Activated T-cell treated with anti-CD3 and anti-CD28 coated beads, Interleukin-2, amount 50 U/mL, for 24 hours (primary cell): Measurements from ENCODE around the gene MTURN.
"Not testable (repeated sequence)": the region's sequence is repeated elsewhere in the genome, so short reads cannot be mapped to it uniquely, and the experiment has no call there.

Source experiments
- DNase-seq: peaks from one replicate; pipeline ENCODE4 v3.0.0-alpha.2; 2020
- H3K27ac Mint-ChIP-seq: 2 replicates; pipeline ENCODE4 v1.8.0; 2020; ENCODE audit warnings: mild to moderate bottlenecking, mixed read lengths
- H3K27me3 Mint-ChIP-seq: 2 replicates; pipeline ENCODE4 v1.8.0; 2020; ENCODE audit warnings: mixed read lengths
- H3K36me3 Mint-ChIP-seq: 2 replicates; pipeline ENCODE4 v1.8.0; 2020; ENCODE audit warnings: low read depth, mixed read lengths
- H3K4me1 Mint-ChIP-seq: 2 replicates; pipeline ENCODE4 v1.8.0; 2020; ENCODE audit warnings: low read depth, mixed read lengths
- H3K4me3 Mint-ChIP-seq: 2 replicates; pipeline ENCODE4 v1.8.0; 2020; ENCODE audit warnings: mild to moderate bottlenecking, moderate library complexity, mixed read lengths
- H3K9me3 Mint-ChIP-seq: 2 replicates; pipeline ENCODE4 v1.8.0; 2020; ENCODE audit warnings: mixed read lengths

The MTURN gene

DNA sequence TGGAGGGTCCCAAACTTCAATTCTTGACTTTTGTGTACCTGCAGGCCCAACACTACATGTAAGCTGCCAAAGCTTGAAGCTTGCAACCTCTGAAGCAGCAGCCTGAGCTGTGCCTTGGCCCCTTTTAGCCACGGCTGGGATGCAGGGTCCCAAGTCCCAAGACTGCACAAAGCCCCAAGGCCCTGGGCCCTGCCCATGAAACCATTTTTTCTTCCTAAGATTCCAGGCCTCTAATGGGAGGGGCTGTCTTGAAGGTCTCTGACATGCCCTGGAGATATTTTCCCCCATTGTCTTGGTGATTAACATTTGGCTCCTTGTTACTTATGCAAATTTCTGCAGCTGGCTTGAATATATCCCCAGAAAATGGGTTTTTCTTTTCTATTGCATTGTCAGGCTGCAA lies 52.7 kb downstream of the MTURN start:
- Mint-ChIP-seq H3K27me3 (no peaks in the 10 kb centered on the region), H3K9me3 (peaks cover 14% of the 10 kb centered on the region), H3K4me1 (no peaks in the 10 kb centered on the region), H3K27ac (no peak overlapping the region), H3K4me3 (no peak overlapping the region), H3K36me3 (no peaks in the 10 kb centered on the region)
- DNase-seq: no peak

DNA sequence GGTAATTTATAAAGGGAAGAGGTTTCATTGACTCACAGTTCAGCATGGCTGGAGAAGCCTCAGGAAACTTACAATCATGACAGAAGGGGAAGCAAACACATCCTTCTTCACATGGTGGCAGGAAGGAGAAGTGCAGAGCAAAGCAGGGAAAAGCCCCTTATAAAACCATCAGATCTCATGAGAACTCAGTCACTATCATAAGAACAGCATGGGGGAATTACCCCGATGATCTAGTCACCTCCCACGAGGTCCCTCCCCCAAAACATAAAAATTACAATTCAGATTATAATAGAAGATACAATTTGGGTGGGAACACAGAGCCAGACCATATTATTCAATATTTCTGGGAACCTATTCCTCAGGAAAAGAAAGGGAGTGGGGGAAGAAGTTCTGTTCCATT lies 53.6 kb downstream of the MTURN start:
- peaks cover 14% of the 10 kb centered on the region for H3K9me3 Mint-ChIP-seq
- H3K4me1 Mint-ChIP-seq, H3K27ac Mint-ChIP-seq, DNase-seq, H3K27me3 Mint-ChIP-seq, H3K4me3 Mint-ChIP-seq, H3K36me3 Mint-ChIP-seq: not testable (repeated sequence)

DNA sequence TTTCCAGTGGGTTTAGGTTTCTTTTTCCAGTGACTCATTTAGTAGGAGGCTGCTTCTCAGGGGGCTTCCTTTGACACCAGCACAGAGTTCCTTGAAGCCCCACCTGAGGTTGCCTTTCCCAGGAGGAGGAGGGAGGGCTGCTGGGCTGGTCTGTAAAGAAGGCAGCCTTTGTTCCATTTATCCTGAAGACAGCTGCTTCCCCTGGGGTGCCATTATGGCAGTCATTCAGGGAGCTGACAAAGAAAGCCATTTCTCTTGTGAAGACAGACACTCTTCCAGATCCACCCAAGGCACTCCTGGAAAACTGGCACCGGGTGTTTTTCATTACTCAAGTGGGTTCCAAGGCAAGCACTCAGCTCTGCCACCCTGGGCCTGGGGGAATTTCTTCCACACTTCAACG lies 54.0 kb downstream of the MTURN start:
- H3K36me3 Mint-ChIP-seq: no peaks in the 10 kb centered on the region

DNA sequence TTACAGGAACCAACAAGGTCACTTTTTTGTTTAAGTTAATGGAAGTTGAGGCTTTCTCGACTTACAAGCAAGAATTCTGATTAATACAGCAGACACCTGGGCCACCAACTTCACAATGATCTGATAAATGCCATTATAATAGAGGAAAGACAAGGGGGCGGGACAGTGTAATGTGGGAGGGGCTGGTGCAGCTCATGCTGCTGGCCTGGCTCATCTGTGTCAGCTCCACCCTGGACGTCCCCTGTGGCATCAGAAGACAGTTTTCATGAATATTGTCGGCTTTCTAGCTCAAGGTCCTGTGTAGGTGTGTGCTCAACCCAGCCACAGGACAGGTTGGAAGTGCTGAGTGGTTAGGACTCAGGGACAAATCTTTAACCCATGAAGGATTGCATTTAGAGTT lies 57.0 kb downstream of the MTURN start:
- no peak for DNase-seq
- Mint-ChIP-seq H3K27me3 (no peaks in the 10 kb centered on the region), H3K4me3 (no peak overlapping the region), H3K36me3 (peaks cover 4% of the 10 kb centered on the region), H3K9me3 (peaks cover 23% of the 10 kb centered on the region), H3K27ac (no peak overlapping the region), H3K4me1 (no peaks in the 10 kb centered on the region)

More for the DNA sequence above, 54.0 kb downstream of the MTURN start:
- peaks cover 14% of the 10 kb centered on the region for H3K9me3 Mint-ChIP-seq
- no peak for DNase-seq
- no peak overlapping the region for H3K27ac Mint-ChIP-seq
- no peaks in the 10 kb centered on the region for H3K27me3 Mint-ChIP-seq
- no peaks in the 10 kb centered on the region for H3K4me1 Mint-ChIP-seq
- no peak overlapping the region for H3K4me3 Mint-ChIP-seq

DNA sequence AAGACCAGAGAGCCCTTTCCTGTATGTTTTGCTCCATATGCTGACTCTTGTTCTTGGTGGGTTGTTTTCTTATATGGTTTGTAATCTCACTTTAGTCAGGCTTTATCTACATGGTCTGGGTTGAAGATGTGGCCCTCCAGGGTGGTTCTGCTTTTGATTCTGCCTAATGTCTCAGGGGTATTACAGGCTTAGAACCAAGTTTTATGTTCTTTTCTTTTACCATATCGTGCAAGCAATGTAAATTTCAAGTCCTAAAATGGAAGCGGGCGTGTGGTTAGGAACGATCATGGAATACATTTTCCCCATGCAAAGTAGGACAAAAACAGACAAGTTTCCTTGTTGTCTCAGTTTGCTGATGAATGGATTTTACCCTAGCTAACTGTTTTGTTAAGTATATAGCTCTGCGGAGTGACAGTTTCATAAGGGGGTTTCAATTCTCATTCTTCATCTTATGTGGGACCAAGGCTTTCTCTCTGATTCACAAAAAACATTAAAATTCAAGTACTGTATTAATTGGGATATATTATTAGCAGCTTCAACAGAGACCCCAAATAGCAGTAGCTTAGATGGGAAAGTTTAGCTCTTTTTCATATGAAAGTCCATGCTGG lies 58.7 kb downstream of the MTURN start:
- Mint-ChIP-seq H3K9me3 (peaks cover 17% of the 10 kb centered on the region), H3K27me3 (no peaks in the 10 kb centered on the region), H3K36me3 (peaks cover 4% of the 10 kb centered on the region), H3K27ac (no peak overlapping the region), H3K4me1 (no peaks in the 10 kb centered on the region), H3K4me3 (no peak overlapping the region)
- no peak for DNase-seq

DNA sequence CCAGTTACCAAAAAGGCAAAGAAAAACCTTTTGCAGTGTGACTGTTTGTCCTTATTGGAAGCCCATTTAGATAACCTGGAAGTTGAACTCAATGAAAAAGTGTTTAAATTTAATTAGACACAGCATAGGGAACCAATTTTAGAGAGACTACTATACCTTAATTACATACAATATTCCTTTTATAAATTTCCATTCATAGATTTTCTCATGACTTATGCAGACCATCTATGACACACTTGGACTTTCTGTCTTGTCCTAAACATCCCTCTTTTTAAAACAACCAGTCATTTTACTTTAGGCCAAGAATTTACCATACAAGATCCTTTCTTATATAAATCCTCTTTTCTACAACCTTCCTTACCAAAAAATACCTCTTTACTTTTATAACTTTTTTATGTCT lies 61.6 kb downstream of the MTURN start:
- DNase-seq: no peak
- Mint-ChIP-seq H3K27ac (no peak overlapping the region), H3K4me3 (no peak overlapping the region), H3K27me3 (no peaks in the 10 kb centered on the region), H3K9me3 (peaks cover 17% of the 10 kb centered on the region), H3K36me3 (peaks cover 4% of the 10 kb centered on the region), H3K4me1 (no peaks in the 10 kb centered on the region)

DNA sequence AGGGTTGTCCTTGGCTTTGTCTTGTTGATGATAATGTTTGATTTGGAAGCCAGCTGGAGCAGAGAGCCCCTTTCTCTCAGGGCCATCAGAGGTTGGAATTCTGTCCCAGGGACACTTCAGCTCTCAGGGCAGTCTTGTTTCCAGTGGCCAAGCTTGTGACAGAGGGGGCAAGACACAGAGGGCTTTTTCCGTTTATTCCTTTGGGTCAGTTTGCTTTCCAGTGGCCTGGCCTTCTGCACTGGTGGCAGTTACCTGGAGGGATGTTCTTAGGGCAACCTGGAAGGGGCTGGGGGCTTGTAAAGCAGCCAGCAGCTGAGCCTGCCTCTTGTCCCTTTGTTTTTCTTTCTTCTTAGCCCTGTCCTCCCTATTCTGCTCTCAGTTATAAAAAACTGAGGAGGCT lies 62.7 kb downstream of the MTURN start:
- Mint-ChIP-seq H3K9me3 (peaks cover 17% of the 10 kb centered on the region), H3K27ac (no peak overlapping the region), H3K4me1 (no peaks in the 10 kb centered on the region), H3K36me3 (peaks cover 4% of the 10 kb centered on the region), H3K27me3 (no peaks in the 10 kb centered on the region), H3K4me3 (no peak overlapping the region)
- DNase-seq: no peak

DNA sequence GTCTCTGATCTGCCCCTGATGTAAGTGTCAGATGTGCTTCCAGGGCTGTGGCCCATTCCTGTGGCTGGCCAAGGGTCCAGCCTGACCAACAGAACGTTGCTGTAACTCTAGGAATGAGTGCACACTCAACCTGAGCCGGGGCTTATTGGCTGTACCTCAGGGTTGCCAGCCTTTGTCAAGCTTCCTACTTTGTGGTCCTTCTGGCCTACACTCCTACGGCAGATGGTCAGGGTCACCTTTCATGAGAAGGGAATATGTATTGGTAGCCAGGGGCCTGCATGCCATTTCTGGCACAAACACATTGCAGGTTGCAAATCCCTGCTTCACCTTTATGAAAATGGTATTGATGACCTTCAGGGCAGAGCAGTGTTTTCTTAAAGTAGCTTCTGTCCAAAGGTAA lies 64.5 kb downstream of the MTURN start:
- Mint-ChIP-seq H3K27ac (no peak overlapping the region), H3K4me3 (no peak overlapping the region)

DNA sequence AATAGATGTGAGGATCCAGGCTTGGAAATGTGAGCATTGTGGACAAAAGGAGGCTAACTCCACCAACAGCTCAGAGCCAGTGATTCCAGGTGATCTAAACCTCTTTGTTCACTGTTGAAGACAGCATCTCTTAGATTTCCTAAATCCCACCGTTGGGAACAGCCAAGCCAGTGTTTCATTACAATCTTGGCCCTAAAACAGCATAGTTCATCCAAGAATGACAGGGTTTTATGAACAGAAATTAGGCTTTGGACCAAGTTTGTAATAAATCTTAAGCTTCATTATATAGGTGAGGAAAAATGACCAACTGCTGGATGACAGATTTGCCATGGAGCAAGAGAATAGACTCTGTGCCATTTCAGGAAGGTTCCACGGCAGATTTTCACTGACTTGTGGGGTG lies 65.8 kb downstream of the MTURN start:
- Mint-ChIP-seq H3K9me3 (peaks cover 9% of the 10 kb centered on the region), H3K36me3 (peaks cover under 1% of the 10 kb centered on the region), H3K27me3 (no peaks in the 10 kb centered on the region), H3K4me1 (no peaks in the 10 kb centered on the region), H3K4me3 (no peak overlapping the region), H3K27ac (no peak overlapping the region)
- DNase-seq: no peak

More for the DNA sequence above, 64.5 kb downstream of the MTURN start:
- Mint-ChIP-seq H3K27me3 (no peaks in the 10 kb centered on the region), H3K4me1 (no peaks in the 10 kb centered on the region), H3K9me3 (peaks cover 17% of the 10 kb centered on the region), H3K36me3 (peaks cover 4% of the 10 kb centered on the region)
- DNase-seq: no peak

DNA sequence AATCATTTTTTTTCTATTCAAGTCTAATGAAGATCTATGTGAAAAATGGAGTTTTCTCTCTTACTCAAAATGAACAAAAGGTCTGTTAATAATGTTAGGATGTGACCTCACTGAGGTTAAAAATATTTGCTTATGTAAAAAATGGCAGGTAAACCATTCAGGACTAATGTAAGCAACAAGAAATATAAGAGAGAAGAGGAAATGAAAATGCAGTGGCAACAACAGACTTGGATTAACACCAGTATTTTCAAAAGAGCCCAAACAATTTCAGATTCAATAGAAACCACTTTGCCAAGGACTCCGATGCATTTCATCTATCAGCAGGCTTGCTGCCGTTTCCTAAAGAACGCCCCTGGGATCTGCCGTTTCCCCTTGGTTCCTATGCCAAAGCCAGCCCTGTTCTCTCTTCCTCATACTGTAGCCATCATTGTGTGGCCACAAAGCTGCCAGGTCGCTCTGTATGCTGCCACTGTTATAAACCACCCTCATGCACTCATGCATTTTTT lies 66.4 kb downstream of the MTURN start:
- H3K4me3 Mint-ChIP-seq: no peak overlapping the region
- no peaks in the 10 kb centered on the region for H3K27me3 Mint-ChIP-seq
- no peaks in the 10 kb centered on the region for H3K4me1 Mint-ChIP-seq
- peaks cover 5% of the 10 kb centered on the region for H3K9me3 Mint-ChIP-seq
- H3K36me3 Mint-ChIP-seq: no peaks in the 10 kb centered on the region
- no peak for DNase-seq
- H3K27ac Mint-ChIP-seq: no peak overlapping the region

DNA sequence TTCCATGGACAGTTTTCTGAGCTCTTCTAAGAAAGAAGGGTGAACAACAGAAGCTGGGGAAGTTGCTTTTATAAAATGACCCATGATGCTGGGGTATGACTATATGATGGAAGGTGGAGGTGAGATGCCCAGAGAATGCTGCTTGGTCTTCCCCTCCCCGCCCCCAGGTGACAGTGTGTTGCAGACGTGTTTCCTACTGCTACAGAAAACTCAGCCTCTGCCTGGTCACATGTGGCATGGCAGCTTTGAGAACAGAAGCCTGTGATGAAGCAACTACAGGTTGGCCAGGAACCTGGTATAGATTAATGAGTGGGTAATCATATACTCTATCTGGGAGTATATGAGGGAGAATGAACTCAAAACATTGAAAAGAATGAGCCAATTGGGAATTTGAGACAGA lies 67.1 kb downstream of the MTURN start:
- no peak for DNase-seq
- H3K4me3 Mint-ChIP-seq: no peak overlapping the region
- H3K36me3 Mint-ChIP-seq: no peaks in the 10 kb centered on the region
- H3K9me3 Mint-ChIP-seq: peaks cover 2% of the 10 kb centered on the region
- no peaks in the 10 kb centered on the region for H3K27me3 Mint-ChIP-seq
- no peak overlapping the region for H3K27ac Mint-ChIP-seq
- H3K4me1 Mint-ChIP-seq: no peaks in the 10 kb centered on the region

DNA sequence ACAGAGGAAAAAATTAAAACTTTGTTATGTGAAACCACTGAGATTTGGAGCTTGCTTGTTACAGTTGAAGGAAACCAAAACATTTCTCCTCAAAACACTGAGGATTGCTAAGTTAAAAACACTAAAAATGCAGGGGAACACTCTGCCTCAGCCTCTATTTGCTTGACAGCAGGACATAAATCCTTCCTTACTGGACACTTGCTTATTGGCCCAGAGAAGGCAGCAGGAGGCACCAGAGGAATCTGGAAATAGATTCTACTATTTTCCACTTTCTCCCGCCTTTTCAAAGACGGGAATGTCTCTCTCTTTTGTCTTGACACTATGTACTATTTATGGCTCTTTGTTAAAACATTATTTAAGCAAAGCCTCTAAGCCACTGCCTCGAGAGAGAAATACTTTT lies 67.9 kb downstream of the MTURN start:
- no peak overlapping the region for H3K4me3 Mint-ChIP-seq
- H3K27me3 Mint-ChIP-seq: no peaks in the 10 kb centered on the region
- no peaks in the 10 kb centered on the region for H3K9me3 Mint-ChIP-seq
- H3K4me1 Mint-ChIP-seq: no peaks in the 10 kb centered on the region
- H3K27ac Mint-ChIP-seq: no peak overlapping the region
- DNase-seq: no peak
- no peaks in the 10 kb centered on the region for H3K36me3 Mint-ChIP-seq

DNA sequence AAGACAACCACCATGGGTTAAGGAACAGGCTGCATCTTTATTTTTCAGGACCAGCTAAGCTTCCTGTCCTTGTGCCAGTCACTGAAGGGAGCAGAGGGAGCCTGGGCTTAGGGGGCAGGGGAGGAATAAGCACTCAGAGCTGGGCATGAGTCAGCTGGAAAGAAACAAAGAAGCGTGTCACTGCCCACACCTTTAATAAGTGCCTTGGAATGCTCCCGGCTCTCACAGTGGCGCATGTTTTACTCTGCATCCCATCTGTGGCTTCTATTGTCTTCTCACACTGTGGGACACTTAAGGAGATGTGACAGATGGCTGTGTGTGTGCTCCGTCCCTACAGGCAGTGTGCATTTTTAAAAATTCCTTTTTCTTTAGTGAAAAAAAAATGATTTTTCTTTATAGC lies 71.7 kb downstream of the MTURN start:
- H3K27me3 Mint-ChIP-seq: no peaks in the 10 kb centered on the region
- H3K27ac Mint-ChIP-seq: no peak overlapping the region
- H3K9me3 Mint-ChIP-seq: no peaks in the 10 kb centered on the region
- no peaks in the 10 kb centered on the region for H3K4me1 Mint-ChIP-seq
- H3K36me3 Mint-ChIP-seq: no peaks in the 10 kb centered on the region
- no peak overlapping the region for H3K4me3 Mint-ChIP-seq
- DNase-seq: no peak

DNA sequence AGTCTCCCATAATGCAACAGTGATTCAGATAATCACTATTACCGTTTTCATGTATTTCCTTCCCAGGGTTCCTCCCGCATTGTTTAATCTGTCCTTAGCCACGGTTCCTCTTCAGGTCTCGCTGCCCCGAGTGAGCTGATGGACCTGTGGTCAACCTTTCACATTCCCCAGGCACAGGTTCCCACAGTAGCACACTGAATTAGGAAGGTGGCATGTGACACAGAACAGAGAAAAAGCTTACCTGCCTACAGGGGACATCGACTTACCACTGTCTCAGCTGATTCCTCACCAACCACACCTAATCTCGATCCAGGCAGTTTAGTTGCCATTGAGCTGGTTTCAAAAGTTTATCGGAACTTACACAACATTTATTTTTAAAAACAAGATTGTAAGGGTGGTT lies 72.2 kb downstream of the MTURN start:
- no peaks in the 10 kb centered on the region for H3K4me1 Mint-ChIP-seq
- DNase-seq: no peak
- H3K36me3 Mint-ChIP-seq: no peaks in the 10 kb centered on the region
- no peak overlapping the region for H3K4me3 Mint-ChIP-seq
- H3K9me3 Mint-ChIP-seq: no peaks in the 10 kb centered on the region
- H3K27me3 Mint-ChIP-seq: no peaks in the 10 kb centered on the region
- no peak overlapping the region for H3K27ac Mint-ChIP-seq

DNA sequence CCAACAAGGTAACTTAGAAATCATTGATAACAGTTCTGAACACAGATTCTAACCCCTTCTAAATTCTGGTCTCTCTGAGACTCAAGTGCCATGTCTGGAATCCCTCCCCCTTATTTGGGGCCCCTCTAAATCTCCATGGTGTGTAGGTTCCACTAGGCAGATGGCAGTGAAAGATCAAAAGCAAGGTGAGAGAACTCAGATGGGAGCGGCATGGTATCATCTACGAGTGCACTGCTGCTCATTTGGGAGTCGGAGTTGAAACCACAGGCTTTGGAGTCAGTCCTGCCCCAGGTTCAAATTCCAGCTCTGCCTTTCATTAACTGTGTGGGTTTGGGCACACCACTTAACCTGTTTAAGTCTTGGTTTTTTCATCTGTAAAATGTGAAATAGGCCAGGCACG lies 72.6 kb downstream of the MTURN start:
- H3K27me3 Mint-ChIP-seq: no peaks in the 10 kb centered on the region
- DNase-seq: no peak
- no peak overlapping the region for H3K4me3 Mint-ChIP-seq
- no peaks in the 10 kb centered on the region for H3K36me3 Mint-ChIP-seq
- H3K27ac Mint-ChIP-seq: no peak overlapping the region
- H3K9me3 Mint-ChIP-seq: no peaks in the 10 kb centered on the region
- no peaks in the 10 kb centered on the region for H3K4me1 Mint-ChIP-seq

DNA sequence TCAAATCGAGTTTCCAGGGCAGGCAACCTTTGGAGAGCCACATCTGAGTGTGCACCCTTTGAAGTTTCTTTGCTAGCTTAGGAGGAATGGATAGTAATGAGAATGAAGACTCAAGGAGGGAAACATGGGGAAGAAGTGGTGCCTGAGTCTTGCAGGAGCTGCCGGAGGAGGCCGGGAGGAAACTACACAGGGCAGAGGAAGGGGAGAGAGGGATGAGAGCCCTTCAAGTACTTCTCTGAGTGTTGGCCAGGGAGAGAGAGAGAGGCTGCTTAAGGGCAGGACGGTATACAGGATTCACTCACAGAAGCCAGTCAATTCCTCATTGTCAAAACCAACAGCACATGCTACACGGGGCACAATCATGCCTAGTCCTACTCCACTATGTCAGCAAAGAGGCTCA lies 75.2 kb downstream of the MTURN start:
- no peak overlapping the region for H3K4me3 Mint-ChIP-seq
- no peak overlapping the region for H3K27ac Mint-ChIP-seq
- H3K9me3 Mint-ChIP-seq: no peaks in the 10 kb centered on the region
- no peak for DNase-seq
- no peaks in the 10 kb centered on the region for H3K4me1 Mint-ChIP-seq
- no peaks in the 10 kb centered on the region for H3K36me3 Mint-ChIP-seq
- H3K27me3 Mint-ChIP-seq: peaks cover 4% of the 10 kb centered on the region
